HG02884 (cell line): ENCODE measurements around the gene MAMDC4.
"Not testable (repeated sequence)": the region's sequence is repeated elsewhere in the genome, so short reads cannot be mapped to it uniquely, and the experiment has no call there.

Experiments used
- ATAC-seq: cut with Tn5 transposase; IDR thresholded peaks from one replicate; pipeline ENCODE4 v1.9.1; 2021; ENCODE audit warnings: mild to moderate bottlenecking, moderate library complexity; ENCODE audit not compliant: unreplicated experiment

Gene MAMDC4

GRCh38 chr9:136851941-136852663, at the start of gene MAMDC4:
Gene MAMDC4 (plus strand): TSS chr9:136852346. CDS start chr9:136852417, 71 bp downstream.
- no peak for ATAC-seq

- not testable (repeated sequence) for ATAC-seq
These were observed 49.1 kb upstream of the MAMDC4 start for GRCh38 chr9:136803009-136803550.

- ATAC-seq: no peak
These were observed 48.3 kb upstream of the MAMDC4 start for GRCh38 chr9:136803551-136804508.

GRCh38 chr9:136804509-136805206, 47.5 kb upstream of the MAMDC4 start:
- no peak for ATAC-seq

GRCh38 chr9:136805207-136805740, 46.9 kb upstream of the MAMDC4 start:
- ATAC-seq: no peak

GRCh38 chr9:136806067-136806466, 46.1 kb upstream of the MAMDC4 start:
- no peak for ATAC-seq

GRCh38 chr9:136806631-136807201, 45.4 kb upstream of the MAMDC4 start:
- no peak for ATAC-seq

- ATAC-seq: peak; percentile 64
These were observed 44.7 kb upstream of the MAMDC4 start, which contains the start of gene RABL6 for GRCh38 chr9:136807281-136808074. Gene RABL6 (plus strand): TSS chr9:136807948. CDS start chr9:136808197, 249 bp downstream.

GRCh38 chr9:136808075-136808805, 43.9 kb upstream of the MAMDC4 start:
- peak; percentile 37 for ATAC-seq

- no peak for ATAC-seq
These were observed 43.4 kb upstream of the MAMDC4 start for GRCh38 chr9:136808806-136809158.

GRCh38 chr9:136814725-136815421, 37.3 kb upstream of the MAMDC4 start:
- ATAC-seq: no peak

- ATAC-seq: no peak
These were observed 36.7 kb upstream of the MAMDC4 start for GRCh38 chr9:136815422-136815782.

- ATAC-seq: no peak
These were observed 30.9 kb upstream of the MAMDC4 start for GRCh38 chr9:136820971-136821825.

GRCh38 chr9:136821826-136822544, 30.2 kb upstream of the MAMDC4 start:
- no peak for ATAC-seq

- no peak for ATAC-seq
These were observed 28.8 kb upstream of the MAMDC4 start for GRCh38 chr9:136823136-136824046.
